HCT116 (cell line): ENCODE results near the gene GGA1. TPM values are rescaled to one million over a fixed set of nuclear protein-coding genes. Genes with fewer than 3 reads are reported as not detected.

Experiments
- ATAC-seq: fragments of 200-7000 bp; cut with Tn5 transposase; 2 replicates; pipeline ENCODE4 v1.9.1; 2020; ENCODE audit warnings: mild to moderate bottlenecking, moderate library complexity
- BruUV-seq: library from RNA; stranded (reverse); fragments of 400-500 nt; replicated peaks from 2 replicates; lab custom pipeline; 2021; lab: Mats Ljungman, UMichigan
- CTCF ChIA-PET: fragments of 300-600 bp; sonication (Branson Sonifier 250); formaldehyde crosslinking; loops from one replicate; lab custom pipeline; 2021; ENCODE audit warnings: antibody characterized with exemption; lab: Charles Lee
- POLR2A ChIA-PET: fragments of 300-600, 350-600 bp; sonication (Branson Sonifier 250); formaldehyde crosslinking; loops from one replicate; lab custom pipeline; 2021; ENCODE audit warnings: antibody characterized with exemption; lab: Charles Lee
- RAD21 ChIA-PET, 2 experiments: fragments of 300-600 bp; sonication (Branson Sonifier 250); formaldehyde crosslinking; loops; one replicate each; lab custom pipeline; 2023; ENCODE audit warnings: low total read pairs in 2 of 2; ENCODE audit not compliant: uncharacterized antibody in 2 of 2, unreplicated experiment in 2 of 2, low non-redundant PET in 1 of 2; lab: Charles Lee
- DNase-seq: peaks from one replicate; pipeline ENCODE4 v3.0.0-alpha.2; 2010; ENCODE audit warnings: low read depth, low spot score
- H2AFZ ChIP-seq: fragments of 200-600 bp; shearing (Covaris generic), sonication (generic); 2 replicates; pipeline ENCODE4 v1.6.1; 2017; ENCODE audit warnings: low read depth, mixed run types, mixed read lengths, antibody characterized with exemption, low read length; ENCODE audit not compliant: poor library complexity, severe bottlenecking
- H3K27ac ChIP-seq: 2 replicates; pipeline ENCODE4 v1.5.1; 2012; ENCODE audit warnings: low read depth, low read length
- H3K27me3 ChIP-seq: fragments of 200-600 bp; sonication (generic); 2 replicates; pipeline ENCODE4 v1.6.1; 2016; ENCODE audit warnings: mixed run types, low read length, mixed read lengths; ENCODE audit not compliant: insufficient read depth
- H3K36me3 ChIP-seq, 2 experiments: fragments of 200-500 bp in 1 of 2; fragments of 200-600 bp in 1 of 2; sonication (Bioruptor generic) in 1 of 2; sonication (generic) in 1 of 2; 2 replicates each; pipeline versions ENCODE4 v1.5.1 to v1.6.1; 2014 to 2016; ENCODE audit warnings: low read length in 2 of 2, inconsistent platforms in 1 of 2, mixed read lengths in 1 of 2, mixed run types in 1 of 2; ENCODE audit not compliant: insufficient read depth in 2 of 2, control insufficient read depth in 1 of 2
- H3K4me1 ChIP-seq, 2 experiments: fragments of 200-600 bp in 1 of 2; sonication (generic) in 1 of 2; 2 replicates each; pipeline versions ENCODE4 v1.5.1 to v1.6.1; 2012 to 2017; ENCODE audit warnings: low read length in 2 of 2, inconsistent platforms in 1 of 2, mild to moderate bottlenecking in 1 of 2, mixed read lengths in 1 of 2, mixed run types in 1 of 2, moderate library complexity in 1 of 2; ENCODE audit not compliant: insufficient read depth in 2 of 2, control insufficient read depth in 1 of 2
- H3K4me2 ChIP-seq: fragments of 200-600 bp; sonication (generic); 2 replicates; pipeline ENCODE4 v1.6.1; 2017; ENCODE audit warnings: mixed run types, low read length, mixed read lengths
- H3K4me3 ChIP-seq, 2 experiments: fragments of 200-600 bp in 1 of 2; sonication (generic) in 1 of 2; replicated peaks in 1 of 2; 2 replicates each; pipeline ENCODE4 v1.5.1; 2011 to 2016; ENCODE audit warnings: low read length in 2 of 2, control low read depth in 1 of 2, low read depth in 1 of 2, mild to moderate bottlenecking in 1 of 2, mixed read lengths in 1 of 2, mixed run types in 1 of 2
- H3K79me2 ChIP-seq: fragments of 200-600 bp; sonication (generic); 2 replicates; pipeline ENCODE4 v1.6.1; 2017; ENCODE audit warnings: mild to moderate bottlenecking, mixed run types, low read length, moderate library complexity, mixed read lengths; ENCODE audit not compliant: insufficient read depth
- H3K9ac ChIP-seq: fragments of 200-600 bp; sonication (generic); 2 replicates; pipeline ENCODE4 v1.6.1; 2016; ENCODE audit warnings: low read length, mixed read lengths
- H3K9me2 ChIP-seq: fragments of 200-600 bp; sonication (generic), shearing (Covaris generic); 2 replicates; pipeline ENCODE4 v1.6.1; 2017; ENCODE audit warnings: mixed run types, mild to moderate bottlenecking, moderate library complexity; ENCODE audit not compliant: insufficient read depth
- H3K9me3 ChIP-seq, 2 experiments: fragments of 200-500 bp in 1 of 2; fragments of 200-600 bp in 1 of 2; sonication (Bioruptor generic) in 1 of 2; sonication (generic) in 1 of 2; 2 replicates each; pipeline ENCODE4 v1.6.1; 2014 to 2017; ENCODE audit warnings: low read length in 2 of 2, mixed read lengths in 2 of 2, inconsistent platforms in 1 of 2, low read depth in 1 of 2, mild to moderate bottlenecking in 1 of 2, mixed run types in 1 of 2, moderate library complexity in 1 of 2; ENCODE audit not compliant: control insufficient read depth in 1 of 2, insufficient read depth in 1 of 2
- H4K20me1 ChIP-seq: fragments of 200-600 bp; sonication (generic), shearing (Covaris generic); 2 replicates; pipeline ENCODE4 v1.6.1; 2017; ENCODE audit warnings: mixed run types, mild to moderate bottlenecking, moderate library complexity; ENCODE audit not compliant: insufficient read depth
- ATF3 ChIP-seq: IDR thresholded peaks from 2 replicates; pipeline ENCODE4 v1.6.1; 2012
- CEBPB ChIP-seq: IDR thresholded peaks from 2 replicates; pipeline ENCODE4 v1.6.1; 2012; ENCODE audit warnings: low read depth
- CTCF ChIP-seq, 3 experiments: fragments of 200-600 bp in 1 of 3; sonication (generic) in 1 of 3; IDR thresholded peaks in 2 of 3; conservative IDR thresholded peaks in 1 of 3; 2 replicates each; pipeline ENCODE4 v1.5.1; 2012 to 2017; ENCODE audit warnings: low read depth in 2 of 3, low read length in 2 of 3, antibody characterized with exemption in 1 of 3, borderline replicate concordance in 1 of 3, control low read depth in 1 of 3, mild to moderate bottlenecking in 1 of 3, mixed read lengths in 1 of 3, mixed run types in 1 of 3, moderate library complexity in 1 of 3; ENCODE audit not compliant: insufficient read depth in 1 of 3
- ELF1 ChIP-seq: IDR thresholded peaks from 2 replicates; pipeline ENCODE4 v1.6.1; 2012; ENCODE audit warnings: low read depth, borderline replicate concordance
- EZH2phosphoT487 ChIP-seq: fragments of 200-600 bp; IDR thresholded peaks from 2 replicates; pipeline ENCODE4 v1.6.1; 2018; ENCODE audit warnings: antibody characterized with exemption, borderline replicate concordance
- JUND ChIP-seq: IDR thresholded peaks from 2 replicates; pipeline ENCODE4 v1.6.1; 2012
- POLR2AphosphoS5 ChIP-seq: IDR thresholded peaks from 2 replicates; pipeline ENCODE4 v1.6.1; 2011; ENCODE audit warnings: mild to moderate bottlenecking, low read depth, low read length, moderate library complexity
- RAD21 ChIP-seq: IDR thresholded peaks from 2 replicates; pipeline ENCODE4 v1.6.1; 2012; ENCODE audit warnings: low read depth, mild to moderate bottlenecking
- REST ChIP-seq: IDR thresholded peaks from 2 replicates; pipeline ENCODE4 v1.6.1; 2012; ENCODE audit warnings: low read depth
- SRF ChIP-seq: IDR thresholded peaks from 2 replicates; pipeline ENCODE4 v1.6.1; 2012; ENCODE audit warnings: low read depth
- TCF7L2 ChIP-seq: IDR thresholded peaks from 2 replicates; pipeline ENCODE4 v1.7.0; 2011; ENCODE audit warnings: borderline replicate concordance, inconsistent platforms; ENCODE audit not compliant: insufficient read depth, insufficient read length; ENCODE audit errors: extremely low read depth
- YY1 ChIP-seq: IDR thresholded peaks from 2 replicates; pipeline ENCODE4 v1.6.1; 2011; ENCODE audit warnings: low read length, low read depth, moderate library complexity, mild to moderate bottlenecking; ENCODE audit not compliant: insufficient replicate concordance; ENCODE audit errors: extremely low read depth
- intact Hi-C: fragments of 100-400 bp; cut with micrococcal nuclease; formaldehyde crosslinking; loops from 2 replicates; pipeline ENCODE4 v1.10.0; 2022
- total RNA-seq: library from RNA; stranded (reverse); gene quantifications from one replicate; pipeline ENCODE4 v1.2.1, GENCODE V29; 2021; ENCODE audit not compliant: unreplicated experiment
- TF ChIP-seq, protein P1 (sequence below): IDR thresholded peaks from 2 replicates; pipeline ENCODE4 v1.6.1; 2012

The GGA1 gene
- total RNA-seq, 1 experiment from 2014 or later, result 89.8 TPM

DNA sequence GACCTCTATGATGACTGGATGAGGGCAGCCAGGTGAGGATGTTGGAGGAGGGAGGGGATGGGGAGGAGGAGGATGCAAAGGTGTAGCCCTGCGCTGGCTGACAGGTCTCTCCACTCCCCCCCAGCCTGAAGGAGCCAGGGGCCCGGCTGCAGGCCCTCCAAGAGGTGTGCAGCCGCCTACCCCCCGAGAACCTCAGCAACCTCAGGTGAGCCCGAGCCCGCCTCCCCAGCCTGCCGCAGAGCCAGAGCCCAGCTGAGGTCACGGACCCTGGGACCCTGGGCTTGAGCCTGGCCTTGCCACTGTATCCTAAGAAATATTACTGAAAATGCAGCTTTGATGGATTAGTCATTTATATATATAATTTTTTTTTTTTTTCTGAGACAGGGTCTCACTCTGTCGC lies 38.7 kb downstream of the GGA1 start:
- H3K79me2 ChIP-seq, result no peaks in the 10 kb centered on the region
- CTCF ChIA-PET, result no interaction called here

More for the DNA sequence above, 38.7 kb downstream of the GGA1 start:
- peaks cover 21 to 33% of the 10 kb centered on the region in 2 experiments for H3K4me1 ChIP-seq
- POLR2A ChIA-PET, result interaction anchor here (1.6 to 2.3 kb wide), 2 partner anchors 11 to 29 kb away, joined by 3 to 11 read pairs; partner anchors contain the start of gene PDXP
- no TSS peak for BruUV-seq
- TF ChIP-seq ATF3, result no peak
- TF ChIP-seq SRF, result no peak
- TF ChIP-seq CTCF (IDR thresholded peaks at IDR 0.05 in 2 of 3, conservative IDR thresholded peaks at IDR 0.05 in 1 of 3; ENCODE audit: borderline replicate concordance in 1 of 3, insufficient read depth in 1 of 3, low read depth in 2 of 3, low read length in 2 of 3), result no peak
- no peak for TF ChIP-seq YY1
- TF ChIP-seq TCF7L2, result no peak
- TF ChIP-seq REST, result no peak
- TF ChIP-seq RAD21, result no peak
- no peak for TF ChIP-seq EZH2phosphoT487
- TF ChIP-seq CEBPB, result no peak
- no peak for TF ChIP-seq JUND
- TF ChIP-seq ELF1, result no peak
- TF ChIP-seq, protein P1, sequence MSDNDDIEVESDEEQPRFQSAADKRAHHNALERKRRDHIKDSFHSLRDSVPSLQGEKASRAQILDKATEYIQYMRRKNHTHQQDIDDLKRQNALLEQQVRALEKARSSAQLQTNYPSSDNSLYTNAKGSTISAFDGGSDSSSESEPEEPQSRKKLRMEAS, result no peak
- TF ChIP-seq POLR2AphosphoS5, result no peak
- TF ChIP-seq, all 23 proteins: peak for 0
- H2AFZ ChIP-seq, result no peak overlapping the region
- intact Hi-C loops, result no loop called here
- H3K4me3 ChIP-seq, result no peak overlapping the region
- H3K27me3 ChIP-seq, result no peaks in the 10 kb centered on the region
- H4K20me1 ChIP-seq, result no peaks in the 10 kb centered on the region
- H3K4me2 ChIP-seq, result peak overlapping the region; percentile 49
- H3K9me2 ChIP-seq, result no peaks in the 10 kb centered on the region
- peak overlapping the region; percentile 14; the same call in 1 of the 2 replicates for H3K9ac ChIP-seq
- RAD21 ChIA-PET, result no interaction called here
- DNase-seq, result no peak
- H3K9me3 ChIP-seq, result no peaks in the 10 kb centered on the region
- H3K36me3 ChIP-seq, result peaks cover 21 to 38% of the 10 kb centered on the region in 2 experiments; a peak in 3 of 4 replicates
- ATAC-seq, result no peak
- peak overlapping the region; percentile 66 for H3K27ac ChIP-seq
